HepG2 (cell line): ENCODE results near the gene CD300A. TPM values are rescaled to one million over a fixed set of nuclear protein-coding genes. Genes with fewer than 3 reads are reported as not detected.
A peak's percentile ranks its signal among the peaks of the same experiment; 100 is the strongest.

Source experiments
- ARNT ChIP-seq: fragments of 450-650 bp; IDR thresholded peaks from 2 replicates; pipeline ENCODE4 v1.6.1; 2017
- CREB3 ChIP-seq: sonication (generic); formaldehyde crosslinking; IDR thresholded peaks from 2 replicates; pipeline ENCODE4 v1.5.0; 2020; ENCODE audit warnings: missing genetic modification reagents
- CTCF ChIP-seq: sonication (generic); formaldehyde crosslinking; IDR thresholded peaks from 2 replicates; pipeline ENCODE4 v1.5.0; 2020; ENCODE audit warnings: mild to moderate bottlenecking, missing genetic modification reagents, moderate library complexity
- HCFC1 ChIP-seq: fragments of 150-350 bp; IDR thresholded peaks from 2 replicates; pipeline ENCODE4 v1.6.1; 2014; ENCODE audit warnings: low read depth, low read length
- HIC2 ChIP-seq: sonication (generic); formaldehyde crosslinking; IDR thresholded peaks from 2 replicates; pipeline ENCODE4 v1.9.0; 2022; ENCODE audit warnings: low read depth, missing genetic modification reagents
- HOXD1 ChIP-seq: sonication (generic); formaldehyde crosslinking; IDR thresholded peaks from 2 replicates; pipeline ENCODE4 v1.5.0; 2020; ENCODE audit warnings: missing genetic modification reagents
- JDP2 ChIP-seq: sonication (generic); formaldehyde crosslinking; IDR thresholded peaks from 2 replicates; pipeline ENCODE4 v1.8.1; 2022; ENCODE audit warnings: missing genetic modification reagents, borderline replicate concordance
- KDM4B ChIP-seq: sonication (generic); formaldehyde crosslinking; IDR thresholded peaks from 2 replicates; pipeline ENCODE4 v1.4.0; 2020; ENCODE audit warnings: missing genetic modification reagents
- MXI1 ChIP-seq: IDR thresholded peaks from 3 replicates; pipeline ENCODE4 v1.6.1; 2012; ENCODE audit warnings: low read depth, low read length, inconsistent platforms, borderline replicate concordance
- NFRKB ChIP-seq: fragments of 450-650 bp; IDR thresholded peaks from 2 replicates; pipeline ENCODE4 v1.6.1; 2017
- NFYC ChIP-seq: IDR thresholded peaks from 2 replicates; pipeline ENCODE4 v1.6.1; 2016; ENCODE audit warnings: missing genetic modification reagents, missing compliant biosample characterization
- PAWR ChIP-seq: sonication (generic); formaldehyde crosslinking; IDR thresholded peaks from 2 replicates; pipeline ENCODE4 v1.4.0; 2020; ENCODE audit warnings: missing genetic modification reagents, mild to moderate bottlenecking, borderline replicate concordance
- PREB ChIP-seq: sonication (generic); formaldehyde crosslinking; IDR thresholded peaks from 2 replicates; pipeline ENCODE4 v1.4.0; 2020; ENCODE audit warnings: missing genetic modification reagents
- STAG1 ChIP-seq: sonication (generic); formaldehyde crosslinking; IDR thresholded peaks from 2 replicates; pipeline ENCODE4 v1.4.0; 2020; ENCODE audit warnings: missing genetic modification reagents
- TAF15 ChIP-seq: fragments of 200-400 bp; formaldehyde crosslinking; IDR thresholded peaks from one replicate; pipeline ENCODE4 v1.6.1; 2018; ENCODE audit warnings: mild to moderate bottlenecking, low read depth, low read length; ENCODE audit not compliant: poor library complexity, severe bottlenecking
- TBX2 ChIP-seq: sonication (generic); formaldehyde crosslinking; IDR thresholded peaks from 2 replicates; pipeline ENCODE4 v1.5.0; 2020; ENCODE audit warnings: missing genetic modification reagents, mild to moderate bottlenecking, borderline replicate concordance
- TRIM24 ChIP-seq: sonication (generic); formaldehyde crosslinking; IDR thresholded peaks from 2 replicates; pipeline ENCODE4 v1.8.0; 2022; ENCODE audit warnings: mild to moderate bottlenecking, missing genetic modification reagents
- ZBTB21 ChIP-seq: sonication (generic); formaldehyde crosslinking; IDR thresholded peaks from 2 replicates; pipeline ENCODE4 v1.4.0; 2020; ENCODE audit warnings: missing genetic modification reagents
- ZNF12 ChIP-seq: sonication (generic); formaldehyde crosslinking; IDR thresholded peaks from 2 replicates; pipeline ENCODE4 v1.5.0; 2020; ENCODE audit warnings: missing genetic modification reagents
- ZNF317 ChIP-seq: sonication (generic); formaldehyde crosslinking; IDR thresholded peaks from 2 replicates; pipeline ENCODE4 v1.5.0; 2020; ENCODE audit warnings: mild to moderate bottlenecking, missing genetic modification reagents
- ZNF350 ChIP-seq: sonication (generic); formaldehyde crosslinking; IDR thresholded peaks from 2 replicates; pipeline ENCODE4 v1.4.0; 2020; ENCODE audit warnings: mild to moderate bottlenecking, low read depth, missing genetic modification reagents, borderline replicate concordance
- ZNF432 ChIP-seq: sonication (generic); formaldehyde crosslinking; IDR thresholded peaks from 2 replicates; pipeline ENCODE4 v1.5.0; 2020; ENCODE audit warnings: missing genetic modification reagents, mild to moderate bottlenecking, borderline replicate concordance
- ZNF446 ChIP-seq: sonication (generic); formaldehyde crosslinking; IDR thresholded peaks from 2 replicates; pipeline ENCODE4 v1.5.0; 2020; ENCODE audit warnings: mild to moderate bottlenecking, missing genetic modification reagents
- ZNF564 ChIP-seq: sonication (generic); formaldehyde crosslinking; IDR thresholded peaks from 2 replicates; pipeline ENCODE4 v1.8.1; 2023; ENCODE audit warnings: mild to moderate bottlenecking, missing genetic modification reagents
- ZNF567 ChIP-seq: sonication (generic); formaldehyde crosslinking; IDR thresholded peaks from 2 replicates; pipeline ENCODE4 v1.8.1; 2023; ENCODE audit warnings: mild to moderate bottlenecking, missing genetic modification reagents, borderline replicate concordance
- ZSCAN9 ChIP-seq: IDR thresholded peaks from 2 replicates; pipeline ENCODE4 v1.6.1; 2016; ENCODE audit warnings: borderline replicate concordance
- polyA plus RNA-seq, 8 experiments: library from polyadenylated mRNA; depleted of rRNA in 3 of 8; stranded (reverse) in 7 of 8; unstranded in 1 of 8; fragments of >200 nt; fragmentation: Illumina TruSeq in 4 of 8; extraction: Trizol in 4 of 8; gene quantifications; 2 replicates each; pipeline versions ENCODE4 v1.2.1 to v1.2.3, GENCODE V29; 2011 to 2016; ENCODE audit warnings: low read depth in 4 of 8, missing spikeins in 1 of 8, mixed read lengths in 1 of 8; ENCODE audit not compliant: insufficient read depth in 1 of 8
- total RNA-seq, 5 experiments: library from RNA; depleted of rRNA; stranded (reverse); fragments of >200 nt; fragmentation: Illumina TruSeq; extraction: Trizol; gene quantifications; 2 replicates each; pipeline ENCODE4 v1.2.3, GENCODE V29; 2016; ENCODE audit warnings: low read depth in 1 of 5

The CD300A gene
- total and polyA plus RNA-seq, 2 of the 13 experiments (the other 11 are each of a cell fraction or from before 2014, with no cell fraction given) = not detected

GRCh38 chr17:74454197-74455024, 12.0 kb upstream of the CD300A start (continued):
- TF ChIP-seq CTCF (peak; percentile 54), HIC2 (CRISPR knock-in tag) (peak; percentile 85), ZNF317 (CRISPR knock-in tag) (no peak; the same call in 1 of the 2 replicates), PREB (no peak), JDP2 (CRISPR knock-in tag) (no peak), PAWR (CRISPR knock-in tag) (peak; percentile 55; the same call in 1 of the 2 replicates), HOXD1 (no peak), ZNF432 (no peak), ZNF564 (CRISPR knock-in tag) (peak; percentile 85), ZSCAN9 (CRISPR knock-in tag) (no peak), ZBTB21 (CRISPR knock-in tag) (no peak), KDM4B (CRISPR knock-in tag) (no peak), ZNF567 (no peak), ZNF12 (CRISPR knock-in tag) (0 out of 2 replicates have a peak, but pooled peaks have one; percentile 48), NFYC (no peak), ZNF350 (CRISPR knock-in tag) (no peak), CREB3 (CRISPR knock-in tag) (no peak), HCFC1 (no peak), NFRKB (no peak), STAG1 (CRISPR knock-in tag) (peak; percentile 30; the same call in 1 of the 2 replicates), ZNF446 (CRISPR knock-in tag) (no peak), ARNT (no peak), TBX2 (CRISPR knock-in tag) (peak; percentile 43; the same call in 1 of the 2 replicates), TAF15 (peak; percentile 61), MXI1 (no peak; the same call in 2 of the 3 replicates), TRIM24 (no peak)
